Parathyroid adenoma (tissue), 2 donors: ENCODE results near the gene ITPK1.

Experiments
- H2AFZ ChIP-seq: fragments of 300-600 bp; sonication (generic); one replicate; pipeline ENCODE4 v1.7.0; 2017; ENCODE audit warnings: antibody characterized with exemption, mild to moderate bottlenecking
- H3K27ac ChIP-seq: fragments of 300-600 bp; sonication (generic); one replicate; pipeline ENCODE4 v1.7.0; 2017
- H3K27me3 ChIP-seq: fragments of 300-600 bp; sonication (generic); one replicate; pipeline ENCODE4 v1.7.0; 2017; ENCODE audit warnings: low read length; ENCODE audit not compliant: control insufficient read depth, insufficient read depth
- H3K36me3 ChIP-seq: fragments of 300-600 bp; sonication (generic); one replicate; pipeline ENCODE4 v1.7.0; 2017; ENCODE audit warnings: low read length; ENCODE audit not compliant: control insufficient read depth, insufficient read depth
- H3K4me1 ChIP-seq: fragments of 300-600 bp; sonication (generic); one replicate; pipeline ENCODE4 v1.7.0; 2017; ENCODE audit warnings: control low read depth
- H3K4me2 ChIP-seq: fragments of 300-600 bp; sonication (generic); one replicate; pipeline ENCODE4 v1.7.0; 2017; ENCODE audit warnings: low read length
- H3K4me3 ChIP-seq: fragments of 300-600 bp; sonication (generic); one replicate; pipeline ENCODE4 v1.7.0; 2017; ENCODE audit warnings: low read depth, low read length
- H3K79me2 ChIP-seq: fragments of 300-600 bp; sonication (generic); one replicate; pipeline ENCODE4 v1.7.0; 2017; ENCODE audit warnings: control low read depth
- H3K9ac ChIP-seq: fragments of 300-600 bp; sonication (generic); one replicate; pipeline ENCODE4 v1.7.0; 2017; ENCODE audit warnings: mild to moderate bottlenecking
- H3K9me3 ChIP-seq: fragments of 300-600 bp; sonication (generic); one replicate; pipeline ENCODE4 v1.7.0; 2017; ENCODE audit warnings: low read length; ENCODE audit not compliant: control insufficient read depth
- TF ChIP-seq, protein P1 (sequence below): fragments of 300-600 bp; sonication (generic); IDR thresholded peaks from one replicate; pipeline ENCODE4 v1.7.0; 2017; ENCODE audit warnings: antibody characterized with exemption, mild to moderate bottlenecking
- donor health status: primary hyperparathyroidism.

The ITPK1 gene

DNA sequence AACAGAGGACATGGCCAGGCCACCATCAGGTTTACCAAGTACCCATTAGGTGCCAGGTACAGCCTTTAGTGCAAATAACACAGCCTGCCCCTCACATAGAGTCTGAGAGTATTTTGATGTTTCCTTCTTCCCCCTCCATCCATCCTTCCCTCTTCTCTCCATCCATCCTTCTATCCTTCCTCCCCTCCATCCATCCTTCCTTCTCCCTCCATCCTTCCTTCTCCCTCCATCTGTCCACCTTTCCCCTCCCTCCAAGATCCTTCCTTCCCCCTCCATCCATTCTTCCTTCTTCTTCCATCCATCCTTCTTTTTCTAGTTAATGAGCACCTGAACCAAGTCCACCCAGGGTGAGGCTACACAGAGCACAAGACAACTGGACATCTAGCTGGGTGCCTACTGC lies 39.8 kb downstream of the ITPK1 start:
- Histone ChIP-seq H3K79me2 (peaks cover 17% of the 10 kb centered on the region), H2AFZ (no peak overlapping the region), H3K27me3 (no peaks in the 10 kb centered on the region), H3K9me3 (no peaks in the 10 kb centered on the region), H3K4me2 (no peak overlapping the region), H3K9ac (no peak overlapping the region), H3K36me3 (no peaks in the 10 kb centered on the region), H3K4me3 (no peak overlapping the region), H3K27ac (no peak overlapping the region), H3K4me1 (no peaks in the 10 kb centered on the region)
- TF ChIP-seq, protein P1, sequence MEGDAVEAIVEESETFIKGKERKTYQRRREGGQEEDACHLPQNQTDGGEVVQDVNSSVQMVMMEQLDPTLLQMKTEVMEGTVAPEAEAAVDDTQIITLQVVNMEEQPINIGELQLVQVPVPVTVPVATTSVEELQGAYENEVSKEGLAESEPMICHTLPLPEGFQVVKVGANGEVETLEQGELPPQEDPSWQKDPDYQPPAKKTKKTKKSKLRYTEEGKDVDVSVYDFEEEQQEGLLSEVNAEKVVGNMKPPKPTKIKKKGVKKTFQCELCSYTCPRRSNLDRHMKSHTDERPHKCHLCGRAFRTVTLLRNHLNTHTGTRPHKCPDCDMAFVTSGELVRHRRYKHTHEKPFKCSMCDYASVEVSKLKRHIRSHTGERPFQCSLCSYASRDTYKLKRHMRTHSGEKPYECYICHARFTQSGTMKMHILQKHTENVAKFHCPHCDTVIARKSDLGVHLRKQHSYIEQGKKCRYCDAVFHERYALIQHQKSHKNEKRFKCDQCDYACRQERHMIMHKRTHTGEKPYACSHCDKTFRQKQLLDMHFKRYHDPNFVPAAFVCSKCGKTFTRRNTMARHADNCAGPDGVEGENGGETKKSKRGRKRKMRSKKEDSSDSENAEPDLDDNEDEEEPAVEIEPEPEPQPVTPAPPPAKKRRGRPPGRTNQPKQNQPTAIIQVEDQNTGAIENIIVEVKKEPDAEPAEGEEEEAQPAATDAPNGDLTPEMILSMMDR = no peak

DNA sequence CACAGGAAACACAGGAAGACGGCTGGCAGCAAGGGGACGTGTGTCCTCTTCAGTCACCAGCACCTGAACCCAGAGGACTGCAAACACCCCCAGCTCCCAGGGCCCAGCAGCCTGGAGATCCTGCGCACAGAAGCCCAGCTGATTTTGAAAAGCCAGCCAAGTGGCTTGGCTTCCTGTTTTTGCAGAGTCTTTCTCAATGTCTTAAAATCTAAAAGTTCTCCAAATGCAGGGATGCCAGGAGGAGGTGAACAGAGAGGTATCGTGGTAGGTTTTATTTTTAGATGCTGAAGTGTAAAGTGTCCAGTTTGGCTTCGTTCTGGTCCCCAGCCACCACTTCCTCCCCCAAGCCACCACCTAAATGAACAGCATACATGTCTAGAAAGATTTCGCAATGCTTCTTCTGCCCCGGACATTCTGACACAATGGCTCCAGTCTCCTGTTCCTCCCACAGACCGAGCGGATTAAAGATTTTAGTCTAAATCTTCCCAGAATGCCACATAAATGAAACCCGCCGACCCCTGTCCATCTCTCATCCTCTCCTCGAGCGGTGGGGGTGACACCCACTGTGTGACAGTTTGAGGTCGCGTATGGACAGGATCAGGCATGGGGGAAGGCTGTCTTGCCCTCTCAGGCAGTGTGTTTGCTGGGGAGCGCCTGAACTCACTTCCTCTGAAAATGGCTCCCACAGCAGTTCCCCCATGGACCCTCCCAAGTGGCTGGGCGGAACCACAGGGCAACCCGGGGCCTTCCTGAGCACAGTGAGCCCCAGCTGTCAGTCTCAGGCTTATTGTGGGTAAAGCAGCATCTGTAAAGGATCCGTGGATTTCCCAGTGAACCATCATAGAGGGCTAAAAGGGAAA lies 41.6 kb downstream of the ITPK1 start:
- H3K27ac ChIP-seq = no peak overlapping the region

GRCh38 chr14:93073358-93073707 lies 42.4 kb downstream of the ITPK1 start:
- Histone ChIP-seq H3K4me3 (no peak overlapping the region), H3K79me2 (peaks cover 8% of the 10 kb centered on the region), H3K36me3 (no peaks in the 10 kb centered on the region), H3K4me1 (no peaks in the 10 kb centered on the region), H3K4me2 (no peak overlapping the region), H2AFZ (no peak overlapping the region), H3K27me3 (no peaks in the 10 kb centered on the region), H3K9me3 (no peaks in the 10 kb centered on the region), H3K9ac (no peak overlapping the region), H3K27ac (no peak overlapping the region)
- TF ChIP-seq, protein P1 = no peak

More for the DNA sequence above, 41.6 kb downstream of the ITPK1 start:
- no peak overlapping the region for H2AFZ ChIP-seq
- no peaks in the 10 kb centered on the region for H3K4me1 ChIP-seq
- no peaks in the 10 kb centered on the region for H3K9me3 ChIP-seq
- no peak overlapping the region for H3K4me2 ChIP-seq
- H3K36me3 ChIP-seq = no peaks in the 10 kb centered on the region
- no peaks in the 10 kb centered on the region for H3K27me3 ChIP-seq
- H3K9ac ChIP-seq = no peak overlapping the region
- no peak overlapping the region for H3K4me3 ChIP-seq
- H3K79me2 ChIP-seq = peaks cover 9% of the 10 kb centered on the region
- TF ChIP-seq, protein P1 = no peak

GRCh38 chr14:93072659-93073357 lies 42.9 kb downstream of the ITPK1 start:
- H3K27me3 ChIP-seq = no peaks in the 10 kb centered on the region
- H3K9ac ChIP-seq = no peak overlapping the region
- no peak overlapping the region for H3K4me3 ChIP-seq
- H3K9me3 ChIP-seq = no peaks in the 10 kb centered on the region
- no peaks in the 10 kb centered on the region for H3K36me3 ChIP-seq
- no peaks in the 10 kb centered on the region for H3K4me1 ChIP-seq
- peaks cover 8% of the 10 kb centered on the region for H3K79me2 ChIP-seq
- no peak overlapping the region for H3K4me2 ChIP-seq
- TF ChIP-seq, protein P1 = no peak
- no peak overlapping the region for H2AFZ ChIP-seq
- H3K27ac ChIP-seq = no peak overlapping the region
